Measurements from ENCODE around the gene LRRTM3.

Gene LRRTM3

GRCh38 chr10:66925896-66926715 is at the start of gene LRRTM3:
LRRTM3 (plus strand) TSS chr10:66926036.
- DNase-seq = no peak

- DNase-seq = no peak
Measured at GRCh38 chr10:66877361-66877760, 48.5 kb upstream of the LRRTM3 start.

- DNase-seq = no peak
Measured at GRCh38 chr10:66880292-66880691, 45.5 kb upstream of the LRRTM3 start.

- DNase-seq = no peak
Measured at GRCh38 chr10:66880826-66881225, 45.0 kb upstream of the LRRTM3 start.

- DNase-seq = no peak
Measured at GRCh38 chr10:66881814-66882213, 44.0 kb upstream of the LRRTM3 start.

- no peak for DNase-seq
Measured at GRCh38 chr10:66882271-66882670, 43.6 kb upstream of the LRRTM3 start.

- no peak for DNase-seq
Measured at GRCh38 chr10:66886848-66887247, 39.0 kb upstream of the LRRTM3 start.

GRCh38 chr10:66888237-66888636 is 37.6 kb upstream of the LRRTM3 start:
- no peak for DNase-seq

- no peak for DNase-seq
Measured at GRCh38 chr10:66892871-66893270, 33.0 kb upstream of the LRRTM3 start.

GRCh38 chr10:66910671-66911070 is 15.2 kb upstream of the LRRTM3 start:
- no peak for DNase-seq

- DNase-seq = no peak
Measured at GRCh38 chr10:66916030-66916429, 9.8 kb upstream of the LRRTM3 start.

GRCh38 chr10:66917104-66917503 is 8.7 kb upstream of the LRRTM3 start:
- DNase-seq = no peak

GRCh38 chr10:66919248-66919647 is 6.6 kb upstream of the LRRTM3 start:
- no peak for DNase-seq

GRCh38 chr10:66924674-66925345 is 1.0 kb upstream of the LRRTM3 start:
- DNase-seq = no peak

- no peak for DNase-seq
Measured at GRCh38 chr10:66925373-66925772, 463 bp upstream of the LRRTM3 start.

GRCh38 chr10:66926841-66927240 is 1.0 kb downstream of the LRRTM3 start:
- no peak for DNase-seq

GRCh38 chr10:66927251-66927935 is 1.6 kb downstream of the LRRTM3 start:
- no peak for DNase-seq

GRCh38 chr10:66927971-66928770 is 2.3 kb downstream of the LRRTM3 start:
- no peak for DNase-seq

- no peak for DNase-seq
Measured at GRCh38 chr10:66928776-66929175, 2.9 kb downstream of the LRRTM3 start.

GRCh38 chr10:66929375-66929774 is 3.5 kb downstream of the LRRTM3 start:
- DNase-seq = no peak

- DNase-seq = no peak
Measured at GRCh38 chr10:66931340-66931948, 5.6 kb downstream of the LRRTM3 start.

GRCh38 chr10:66931949-66932343 is 6.1 kb downstream of the LRRTM3 start:
- DNase-seq = no peak

- no peak for DNase-seq
Measured at GRCh38 chr10:66934711-66935110, 8.9 kb downstream of the LRRTM3 start.

Measured in activated naive CD4-positive, alpha-beta T cell treated with anti-CD3 and anti-CD28 coated beads, Interleukin-2, amount 50 U/mL, for 16 hours (primary cell).